GM21367 (cell line): Measurements from ENCODE around the gene AGAP2.
"Not testable (repeated sequence)": the region's sequence is repeated elsewhere in the genome, so short reads cannot be mapped to it uniquely, and the experiment has no call there.

ENCODE experiments used
- ATAC-seq: cut with Tn5 transposase; IDR thresholded peaks from one replicate; pipeline ENCODE4 v1.9.1; 2021; ENCODE audit not compliant: unreplicated experiment

Gene AGAP2

DNA sequence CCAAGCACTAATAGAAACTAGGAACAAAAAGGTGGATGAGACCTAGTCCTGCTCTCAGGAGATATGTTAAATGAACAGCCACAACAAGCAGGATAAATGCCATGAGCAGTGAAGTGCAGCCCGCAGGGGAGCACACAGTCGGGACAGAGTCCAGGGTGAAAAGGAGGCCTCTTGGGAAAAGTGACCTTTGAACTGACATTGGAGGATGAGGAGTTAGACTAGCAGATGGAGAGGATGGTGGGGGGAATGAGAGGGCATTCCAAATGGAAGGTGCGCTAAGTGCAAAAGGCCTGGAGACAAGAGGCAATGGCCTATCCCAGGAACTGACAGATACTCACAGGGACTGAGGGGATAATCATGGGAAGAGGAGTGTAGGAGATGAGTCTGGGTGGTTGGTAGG lies 40.1 kb downstream of the AGAP2 start:
- ATAC-seq = no peak

DNA sequence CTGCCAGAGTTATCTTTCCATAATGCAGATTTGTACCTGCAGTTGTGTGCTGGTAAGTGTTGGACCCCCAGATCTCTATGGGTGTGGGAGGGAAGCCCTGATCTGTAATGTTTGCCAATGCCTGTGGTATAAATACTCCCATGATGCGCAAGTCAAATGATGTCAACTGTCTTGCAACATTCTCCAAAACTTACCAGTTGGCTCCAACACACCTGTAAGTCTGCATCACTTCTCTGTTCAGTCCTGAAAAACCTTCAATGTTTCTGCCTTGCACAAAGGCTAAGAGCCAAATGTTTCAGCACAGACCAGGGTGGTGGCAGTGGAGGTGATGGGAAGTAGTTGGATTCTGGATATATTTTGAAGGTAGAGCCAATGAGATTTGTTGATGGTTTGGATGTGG lies 41.5 kb downstream of the AGAP2 start:
- no peak for ATAC-seq

DNA sequence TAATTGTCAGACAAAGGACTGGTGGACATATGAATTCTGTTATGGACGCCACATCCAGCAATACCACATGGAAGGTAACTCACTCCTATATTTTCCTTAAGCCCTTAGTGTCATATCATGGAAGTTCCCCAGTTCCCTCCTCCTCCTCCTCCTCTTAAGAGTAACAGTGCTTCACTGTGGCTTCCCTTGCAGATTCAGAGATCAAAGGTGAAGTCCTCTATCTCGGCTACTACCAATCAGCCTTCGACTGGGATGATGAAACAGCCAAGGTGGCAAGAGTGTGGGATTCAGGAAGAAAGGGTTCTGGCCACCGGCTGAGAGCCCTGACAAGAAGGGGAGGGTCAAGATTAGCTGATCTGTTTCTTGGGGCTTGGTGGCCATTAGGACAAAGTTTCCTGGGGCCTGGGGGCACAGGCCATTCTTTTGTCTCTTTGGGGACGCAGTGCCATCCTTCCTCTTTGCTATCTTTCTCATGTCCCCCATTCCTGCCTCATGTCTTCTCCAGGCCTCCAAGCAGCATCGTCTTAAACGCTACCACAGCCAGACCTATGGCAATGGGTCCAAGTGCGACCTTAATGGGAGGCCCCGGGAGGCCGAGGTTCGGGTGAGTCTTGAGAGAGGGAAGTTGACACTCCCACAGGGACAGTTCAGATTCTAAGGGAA lies 42.6 kb downstream of the AGAP2 start:
- ATAC-seq = no peak

DNA sequence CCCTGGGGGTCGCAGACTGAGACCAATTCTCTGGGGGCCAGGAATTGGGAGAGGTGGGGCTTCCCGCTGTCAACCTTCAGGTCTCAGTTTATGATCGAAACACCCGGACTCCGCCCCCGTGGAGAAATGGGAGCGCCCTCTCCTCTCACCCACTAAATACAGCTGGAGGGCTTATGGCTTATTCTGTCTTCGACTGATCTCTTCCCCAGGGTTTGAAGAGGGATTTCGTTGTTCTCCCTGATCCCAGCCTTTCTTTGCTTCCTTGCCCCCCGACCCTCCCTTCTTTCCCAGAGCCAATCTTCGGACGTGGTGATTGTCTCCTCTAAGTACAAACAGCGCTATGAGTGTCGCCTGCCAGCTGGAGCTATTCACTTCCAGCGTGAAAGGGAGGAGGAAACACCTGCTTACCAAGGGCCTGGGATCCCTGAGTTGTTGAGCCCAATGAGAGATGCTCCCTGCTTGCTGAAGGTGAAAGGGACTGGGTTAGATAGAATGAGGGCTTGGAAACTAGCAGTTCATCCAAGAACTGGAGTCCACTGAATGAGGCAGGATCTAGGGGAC lies 44.0 kb downstream of the AGAP2 start:
- ATAC-seq = no peak

DNA sequence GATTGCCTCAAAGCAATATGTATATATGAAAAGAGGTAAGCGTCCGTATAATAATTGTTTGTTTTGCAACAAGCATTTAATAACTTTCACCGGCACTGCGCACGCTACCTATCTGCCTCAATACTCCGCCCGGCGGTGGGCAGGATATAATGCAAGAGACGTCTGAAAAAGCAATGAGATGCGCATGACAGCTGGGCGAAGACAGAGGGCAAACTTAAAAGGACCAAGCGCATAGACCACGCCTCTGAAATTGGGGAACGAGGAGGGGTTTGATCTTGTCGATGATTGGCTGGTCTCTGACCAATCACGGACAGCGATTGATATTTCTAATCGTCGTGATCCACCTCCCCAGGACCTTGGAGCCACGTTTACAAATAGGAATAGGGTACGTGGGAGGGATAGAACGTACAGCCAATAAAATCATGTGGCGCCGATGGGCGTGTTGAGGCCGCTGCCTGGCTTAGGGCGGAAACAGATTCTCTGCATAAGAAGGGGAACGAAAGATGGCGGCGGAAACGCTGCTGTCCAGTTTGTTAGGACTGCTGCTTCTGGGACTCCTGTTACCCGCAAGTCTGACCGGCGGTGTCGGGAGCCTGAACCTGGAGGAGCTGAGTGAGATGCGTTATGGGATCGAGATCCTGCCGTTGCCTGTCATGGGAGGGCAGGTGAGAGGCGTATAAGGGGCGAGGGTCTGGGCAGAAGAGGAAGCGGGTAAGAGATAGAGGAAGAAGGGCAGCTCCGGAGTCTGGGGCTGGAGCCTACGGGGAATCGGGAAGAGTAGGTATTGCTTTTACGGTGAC lies 44.7 kb downstream of the AGAP2 start, which contains the start of gene OS9:
Gene OS9 (plus strand): TSS at position 474 of the 800 bp plus-strand sequence. CDS start 30 bp downstream, at position 504.
- peak; percentile 95 for ATAC-seq

DNA sequence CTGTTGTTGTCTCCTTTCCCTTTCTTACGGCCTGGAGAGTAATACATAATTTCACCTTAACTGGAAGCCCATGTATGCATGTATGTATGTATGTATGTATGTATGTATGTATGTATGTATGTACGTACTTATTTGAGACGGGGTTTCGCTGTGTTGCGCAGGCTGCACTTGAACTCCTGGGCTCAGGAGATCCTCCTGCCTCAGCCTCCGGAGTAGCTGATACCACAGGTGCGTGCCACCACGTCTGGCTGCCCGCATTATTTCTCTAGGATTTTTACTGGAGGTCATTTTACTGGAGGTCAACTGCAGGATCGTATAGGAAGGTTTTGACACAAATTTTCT lies 45.3 kb downstream of the AGAP2 start:
- ATAC-seq = no peak

DNA sequence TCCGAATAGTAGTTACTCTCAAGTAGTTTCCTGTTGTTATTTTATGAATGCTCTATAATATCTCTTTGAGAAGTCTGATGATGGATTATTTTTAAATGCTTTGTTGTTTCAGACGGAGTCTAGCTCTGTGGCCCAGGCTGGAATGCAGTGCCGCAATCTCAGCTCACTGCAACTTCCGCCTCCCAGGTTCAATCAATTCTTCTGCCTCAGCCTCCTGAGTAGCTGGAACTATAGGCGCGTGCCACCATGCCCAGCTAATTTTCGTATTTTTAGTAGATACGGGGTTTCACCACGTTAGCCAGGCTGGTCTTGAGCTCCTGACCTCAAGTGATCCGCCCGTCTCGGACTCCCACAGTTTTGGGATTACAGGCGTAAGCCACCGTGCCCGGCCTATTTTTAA lies 46.0 kb downstream of the AGAP2 start:
- no peak for ATAC-seq

DNA sequence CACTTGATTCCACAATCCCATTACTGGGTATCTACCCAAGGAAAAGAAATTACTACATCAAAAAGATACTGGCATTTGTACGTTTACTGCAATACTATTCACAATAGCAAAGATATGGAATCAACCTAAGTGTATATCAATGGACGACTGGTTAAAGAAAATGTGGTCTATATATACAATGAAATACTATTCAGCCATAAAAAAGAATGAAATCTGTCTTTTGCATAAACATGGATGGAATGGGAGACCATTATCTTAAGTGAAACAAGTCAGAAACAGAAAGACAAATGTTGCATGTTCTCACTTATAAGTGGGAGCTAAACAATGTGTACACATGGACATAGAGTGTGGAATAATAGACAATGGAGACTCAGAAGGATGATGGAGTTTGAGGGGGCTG lies 49.6 kb downstream of the AGAP2 start:
- ATAC-seq = no peak

DNA sequence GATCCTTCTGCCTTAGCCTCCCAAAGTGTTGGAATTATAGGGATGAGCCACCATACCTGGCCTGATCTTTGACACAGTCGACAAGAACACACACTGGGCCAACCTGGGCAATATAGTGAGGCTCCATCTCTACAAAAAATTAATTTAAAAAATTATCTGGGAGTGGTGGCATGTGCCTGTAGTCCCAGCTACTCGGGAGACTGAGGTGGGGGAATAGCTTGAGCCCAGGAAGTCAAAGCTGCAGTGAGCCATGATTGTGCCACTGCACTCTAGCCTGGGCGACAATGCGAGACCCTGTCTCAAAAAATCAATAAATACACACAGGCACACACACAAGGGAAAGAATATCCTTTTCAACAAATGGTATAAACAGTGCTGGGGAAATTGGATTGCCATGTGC lies 50.7 kb downstream of the AGAP2 start:
- no peak for ATAC-seq

DNA sequence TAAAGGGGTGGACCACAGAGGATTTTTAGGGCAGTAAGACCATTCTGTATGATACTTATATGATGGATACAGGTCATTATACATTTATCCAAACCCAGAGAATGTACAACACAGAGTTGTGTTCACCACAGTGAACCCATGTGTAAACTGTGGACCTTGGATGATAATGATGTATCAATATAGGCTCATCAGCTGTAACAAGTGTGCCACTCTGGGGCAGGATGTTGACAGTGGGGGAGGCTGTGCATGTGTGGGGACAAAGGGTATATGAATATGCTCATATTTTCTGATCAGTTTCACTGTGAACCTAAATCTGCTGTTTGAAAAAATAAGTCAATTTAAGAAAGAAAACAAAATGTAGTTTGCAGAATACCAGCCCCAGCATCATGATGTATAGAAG lies 58.8 kb downstream of the AGAP2 start:
- ATAC-seq = no peak

DNA sequence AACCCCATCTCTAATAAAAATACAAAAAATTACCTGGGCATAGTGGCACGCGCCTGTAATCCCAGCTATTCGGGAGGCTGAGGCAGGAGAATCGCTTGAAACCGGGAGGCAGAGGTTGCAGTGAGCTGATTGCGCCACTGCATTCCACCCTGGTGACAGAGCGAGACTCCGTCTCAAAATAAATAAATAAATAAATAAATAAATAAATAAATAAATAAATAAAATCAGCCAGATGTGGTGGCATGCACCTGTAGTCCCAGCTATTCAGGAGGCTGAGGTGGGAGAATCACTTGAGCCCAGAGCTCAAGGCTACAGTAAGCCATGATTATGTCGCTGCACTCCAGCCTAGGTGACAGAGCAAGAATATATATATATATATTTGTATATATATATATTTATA lies 60.6 kb downstream of the AGAP2 start:
- ATAC-seq = not testable (repeated sequence)

DNA sequence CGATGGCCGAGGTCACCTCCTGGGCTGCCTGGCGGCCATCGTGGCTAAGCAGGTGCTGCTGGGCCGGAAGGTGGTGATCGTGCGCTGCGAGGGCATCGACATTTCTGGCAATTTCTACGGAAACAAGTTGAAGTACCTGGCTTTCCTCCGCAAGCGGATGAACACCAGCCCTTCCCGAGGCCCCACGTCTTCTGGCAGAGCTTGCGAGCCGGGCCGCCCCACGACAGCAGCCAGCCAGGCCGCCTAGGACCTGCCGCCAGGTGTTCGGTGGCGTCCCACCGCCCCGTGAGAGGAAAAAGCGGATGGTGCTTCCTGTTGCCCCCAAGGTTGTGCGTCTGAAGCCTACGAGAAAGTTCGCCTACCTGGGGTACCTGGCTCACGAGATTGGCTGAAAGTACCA lies 63.9 kb downstream of the AGAP2 start:
- ATAC-seq = no peak
